Measurements from ENCODE around the gene CAND2. TPM values are rescaled to one million over a fixed set of nuclear protein-coding genes. Genes with fewer than 3 reads are reported as not detected.

Gene CAND2
- total and polyA plus RNA-seq, 2 of the 8 experiments (the other 6 are each of a cell fraction or from before 2014, with no cell fraction given): 8.7 TPM

DNA sequence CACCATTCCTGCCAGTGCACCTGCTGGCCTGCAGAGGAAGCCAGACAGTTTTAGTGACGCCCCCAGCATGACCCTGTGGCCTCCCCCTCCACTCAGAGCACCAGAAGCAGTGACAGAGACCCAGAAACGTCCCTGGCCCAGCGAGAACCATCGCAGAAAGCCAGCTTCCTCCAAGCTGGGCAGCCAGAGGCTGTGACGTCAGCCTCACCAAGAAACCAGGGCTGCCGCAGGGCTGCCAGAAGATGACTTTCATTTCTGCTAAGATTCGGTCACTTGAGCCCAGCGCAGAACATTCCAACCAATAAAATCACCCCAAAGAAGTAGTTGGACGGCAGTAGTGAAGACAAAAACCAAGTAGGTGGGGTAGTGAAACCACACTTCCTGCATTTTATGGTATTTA, 74.5 kb downstream of the CAND2 start:
- no peak overlapping the region for H2BK20ac ChIP-seq (ENCODE audit: low read length)
- H3K27me3 ChIP-seq (replicated peaks in 1 of 4; ENCODE audit: control insufficient read depth in 3 of 4, extremely low read depth in 1 of 4, insufficient read depth in 3 of 4, low read length in 3 of 4): peaks cover 0 to 20% (median 5%) of the 10 kb centered on the region in 4 experiments; a peak in 3 of 7 replicates
- H4K5ac ChIP-seq (ENCODE audit: insufficient read length, low read depth, low read length): no peak overlapping the region
- H3K9me3 ChIP-seq (ENCODE audit: insufficient read depth in 2 of 2, low read depth in 1 of 2, low read length in 1 of 2): no peaks in the 10 kb centered on the region
- no peak overlapping the region for H3K4me2 ChIP-seq (ENCODE audit: insufficient read depth in 1 of 2, low read depth in 2 of 2, low read length in 2 of 2)
- no peak overlapping the region for H3K4me3 ChIP-seq (ENCODE audit: extremely low read depth in 1 of 4, insufficient read depth in 2 of 4, low read depth in 3 of 4, low read length in 4 of 4)
- no peaks in the 10 kb centered on the region for H3K79me1 ChIP-seq (ENCODE audit: low read depth, low read length)
- no peak overlapping the region for H3K9ac ChIP-seq (replicated peaks in 1 of 4; ENCODE audit: extremely low read depth in 1 of 4, low read depth in 3 of 4, low read length in 3 of 4)
- H3K23me2 ChIP-seq (ENCODE audit: low read depth, low read length): peaks cover 4% of the 10 kb centered on the region; the same call in 1 of the 2 replicates
- no peak overlapping the region for H3K4ac ChIP-seq (replicated peaks; ENCODE audit: insufficient read length, low read depth, low read length)
- WGBS, 2 experiments (ENCODE audit: extremely low coverage in 1 of 2, insufficient coverage in 1 of 2, insufficient read length in 1 of 2, insufficient replicate concordance in 2 of 2, low coverage in 1 of 2, low lambda C conversion rate in 2 of 2, missing lambda C conversion rate in 1 of 2): 86% methylated on average over 9 of the region's 9 CpGs; no CpG with 5 or more reads in 1 of the 2 experiments
- no peak overlapping the region for H2AFZ ChIP-seq (ENCODE audit: low read length)
- no peak overlapping the region for H3K56ac ChIP-seq (replicated peaks; ENCODE audit: insufficient read length, low read depth, low read length)
- DNase-seq (ENCODE audit: low read depth in 1 of 2, low spot score in 2 of 2) (no peak), FAIRE-seq (no peak)
- no peak overlapping the region for H2BK5ac ChIP-seq (ENCODE audit: low read depth, low read length)
- H3K4me1 ChIP-seq (replicated peaks in 1 of 4; ENCODE audit: control insufficient read depth in 3 of 4, insufficient read depth in 4 of 4, low read length in 3 of 4): peaks cover 0 to 2% (median 2%) of the 10 kb centered on the region in 4 experiments; a peak in 3 of 7 replicates
- H2BK120ac ChIP-seq (replicated peaks; ENCODE audit: low read depth, low read length): no peak overlapping the region
- no peak overlapping the region for H3K14ac ChIP-seq (ENCODE audit: insufficient read length)
- H4K91ac ChIP-seq (replicated peaks; ENCODE audit: insufficient read length, low read length): no peak overlapping the region
- no peaks in the 10 kb centered on the region for H3K36me3 ChIP-seq (ENCODE audit: control insufficient read depth in 2 of 4, insufficient read depth in 4 of 4, low read length in 3 of 4)
- ChIA-PET CTCF (ENCODE audit: partially characterized antibody) (interaction anchor here (1.3 to 21.3 kb wide), 4 partner anchors 8 to 78 kb away, joined by 4 to 353 read pairs (median 6); no protein-coding TSS in a partner anchor), POLR2A (ENCODE audit: partially characterized antibody) (interaction anchor here (22.9 kb wide), 1 partner anchor 34 kb away, joined by 314 read pairs; the partner anchor contains the start of gene RPL32)
- H3K79me2 ChIP-seq (ENCODE audit: control insufficient read depth in 1 of 2, insufficient read depth in 2 of 2, low read length in 2 of 2): no peaks in the 10 kb centered on the region
- no peak overlapping the region for H2BK12ac ChIP-seq (ENCODE audit: low read depth, low read length)
- no peak overlapping the region for H4K8ac ChIP-seq (ENCODE audit: extremely low read depth, insufficient read depth, low read length)
- no peak overlapping the region for H3K18ac ChIP-seq (ENCODE audit: extremely low read depth, low read length)
- H2AK5ac ChIP-seq (ENCODE audit: low read depth, low read length): no peak overlapping the region
- H3K27ac ChIP-seq (ENCODE audit: low read depth, low read length): no peak overlapping the region
- peaks cover 0 to 1% of the 10 kb centered on the region in 2 experiments for H4K20me1 ChIP-seq (replicated peaks in 1 of 2; ENCODE audit: control insufficient read depth in 1 of 2, insufficient read depth in 2 of 2, low read length in 2 of 2)
- no peak overlapping the region for H2BK15ac ChIP-seq (ENCODE audit: low read length)
- no peak overlapping the region for H3K23ac ChIP-seq (ENCODE audit: insufficient read length)
- no peak for TF ChIP-seq MAFK (IDR thresholded peaks at IDR 0.05; ENCODE audit: low read depth, low read length)
- no peak for TF ChIP-seq SIN3A (conservative IDR thresholded peaks at IDR 0.05 in 1 of 2, IDR thresholded peaks at IDR 0.05 in 1 of 2; ENCODE audit: low read depth in 1 of 2, low read length in 2 of 2)
- TF ChIP-seq TAF1 (IDR thresholded peaks at IDR 0.05; ENCODE audit: low read depth, low read length): no peak
- no peak for TF ChIP-seq NRF1 (IDR thresholded peaks at IDR 0.05; ENCODE audit: low read depth, low read length)
- no peak for TF ChIP-seq SP1 (IDR thresholded peaks at IDR 0.05; ENCODE audit: low read depth, low read length)
- TF ChIP-seq CEBPB (IDR thresholded peaks at IDR 0.05; ENCODE audit: low read depth, low read length): no peak
- no peak for TF ChIP-seq RBBP5 (IDR thresholded peaks at IDR 0.05; ENCODE audit: borderline replicate concordance, low read depth, low read length)
- TF ChIP-seq HDAC6 (IDR thresholded peaks at IDR 0.05; ENCODE audit: low read depth, low read length): no peak
- TF ChIP-seq SP4 (IDR thresholded peaks at IDR 0.05; ENCODE audit: low read length): no peak
- TF ChIP-seq SIRT6 (IDR thresholded peaks at IDR 0.05; ENCODE audit: low read length): no peak
- TF ChIP-seq HDAC2 (IDR thresholded peaks at IDR 0.05; ENCODE audit: borderline replicate concordance in 1 of 2, low read depth in 2 of 2, low read length in 2 of 2): no peak
- no peak for TF ChIP-seq RXRA (IDR thresholded peaks at IDR 0.05; ENCODE audit: insufficient read depth, low read depth, low read length)
- TF ChIP-seq, protein P1, sequence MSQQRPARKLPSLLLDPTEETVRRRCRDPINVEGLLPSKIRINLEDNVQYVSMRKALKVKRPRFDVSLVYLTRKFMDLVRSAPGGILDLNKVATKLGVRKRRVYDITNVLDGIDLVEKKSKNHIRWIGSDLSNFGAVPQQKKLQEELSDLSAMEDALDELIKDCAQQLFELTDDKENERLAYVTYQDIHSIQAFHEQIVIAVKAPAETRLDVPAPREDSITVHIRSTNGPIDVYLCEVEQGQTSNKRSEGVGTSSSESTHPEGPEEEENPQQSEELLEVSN (IDR thresholded peaks at IDR 0.05): no peak
- TF ChIP-seq EP300 (IDR thresholded peaks at IDR 0.05; ENCODE audit: borderline replicate concordance in 1 of 2, low read depth in 2 of 2, low read length in 2 of 2): no peak

All from H1 (cell line).